ENCODE data around the gene MDFIC.

MDFIC gene

GRCh38 chr7:114929570-114929969 lies 7.7 kb downstream of the MDFIC start:
- DNase-seq: no peak

- DNase-seq: no peak
Observed at GRCh38 chr7:114930107-114930661, 8.3 kb downstream of the MDFIC start.

GRCh38 chr7:114930829-114931655 lies 9.1 kb downstream of the MDFIC start:
- DNase-seq: no peak

GRCh38 chr7:114931656-114932011 lies 9.7 kb downstream of the MDFIC start:
- DNase-seq: no peak

GRCh38 chr7:114932991-114933390 lies 11.1 kb downstream of the MDFIC start:
- DNase-seq: no peak

- no peak for DNase-seq
Observed at GRCh38 chr7:114933658-114934057, 11.8 kb downstream of the MDFIC start.

GRCh38 chr7:114934086-114934485 lies 12.2 kb downstream of the MDFIC start:
- DNase-seq: no peak

- no peak for DNase-seq
Observed at GRCh38 chr7:114934713-114935112, 12.8 kb downstream of the MDFIC start.

- no peak for DNase-seq
Observed at GRCh38 chr7:114936471-114936870, 14.6 kb downstream of the MDFIC start.

GRCh38 chr7:114937446-114937845 lies 15.6 kb downstream of the MDFIC start:
- DNase-seq: no peak

GRCh38 chr7:114938785-114939184 lies 16.9 kb downstream of the MDFIC start:
- DNase-seq: no peak

GRCh38 chr7:114939484-114940097 lies 17.7 kb downstream of the MDFIC start:
- no peak for DNase-seq

GRCh38 chr7:114940220-114940619 lies 18.3 kb downstream of the MDFIC start:
- no peak for DNase-seq

- DNase-seq: no peak
Observed at GRCh38 chr7:114941692-114942091, 19.8 kb downstream of the MDFIC start.

- DNase-seq: no peak
Observed at GRCh38 chr7:114942446-114943175, 20.7 kb downstream of the MDFIC start.

- no peak for DNase-seq
Observed at GRCh38 chr7:114943530-114943929, 21.6 kb downstream of the MDFIC start.

GRCh38 chr7:114943953-114944744 lies 22.3 kb downstream of the MDFIC start:
- no peak for DNase-seq

GRCh38 chr7:114944745-114945625 lies 23.1 kb downstream of the MDFIC start:
- peak; percentile 13 to 35 for DNase-seq

GRCh38 chr7:114949231-114949630 lies 27.3 kb downstream of the MDFIC start:
- no peak for DNase-seq

- DNase-seq: no peak
Observed at GRCh38 chr7:114952296-114952695, 30.4 kb downstream of the MDFIC start.

GRCh38 chr7:114953724-114954123 lies 31.8 kb downstream of the MDFIC start:
- no peak for DNase-seq

GRCh38 chr7:114956702-114957101 lies 34.8 kb downstream of the MDFIC start:
- DNase-seq: no peak

Measured in hippocampal formation (tissue), 2 donors.